K562 (cell line): ENCODE data around the gene RNF41. TPM values are rescaled to one million over a fixed set of nuclear protein-coding genes. Genes with fewer than 3 reads are reported as not detected.

Experiments used
- ATAC-seq: fragments of 200-7000 bp; cut with Tn5 transposase; 3 replicates; pipeline ENCODE4 v1.9.1; 2020; ENCODE audit warnings: moderate library complexity
- BruUV-seq: library from RNA; stranded (reverse); fragments of 400-500 nt; replicated peaks from 2 replicates; lab custom pipeline; 2021; lab: Mats Ljungman, UMichigan
- CTCF ChIA-PET: fragments of 300-600 bp; formaldehyde crosslinking; extraction: SDS; loops from one replicate; lab custom pipeline; 2021; ENCODE audit warnings: low intra/inter-chr PET ratio; lab: Yijun Ruan, JAX
- POLR2A ChIA-PET: fragments of 300-600, 350-650 bp; sonication (Branson Sonifier 250); formaldehyde crosslinking; extraction: SDS; loops from one replicate; lab custom pipeline; 2021; ENCODE audit warnings: antibody characterized with exemption, inconsistent platforms; lab: Yijun Ruan, JAX
- DNase-seq, 4 experiments: peaks; one replicate each; pipeline versions ENCODE4 v3.0.0 to v3.0.0-alpha.2; 2011 to 2018; ENCODE audit warnings: low spot score in 3 of 4, mixed read lengths in 3 of 4; ENCODE audit errors: extremely low read depth in 1 of 4
- FAIRE-seq: peaks from 2 replicates; lab custom pipeline; 2011; peaks lifted over from hg19 to GRCh38; lab: Jason Lieb, UNC
- H2AFZ ChIP-seq: 2 replicates; pipeline ENCODE4 v1.6.0; 2011; ENCODE audit warnings: low read depth, low read length, control low read depth, inconsistent platforms
- H3K27ac ChIP-seq: fragments of 200-600 bp; 3 replicates; pipeline ENCODE4 v1.8.0; 2011; ENCODE audit warnings: low read depth, mild to moderate bottlenecking, control low read depth, inconsistent platforms, low read length, moderate library complexity, mixed read lengths; ENCODE audit errors: extremely low read depth
- H3K27me3 ChIP-seq, 2 experiments: fragments of 300-600 bp in 1 of 2; 2 replicates in 1 of 2; 3 replicates in 1 of 2; pipeline versions ENCODE4 v1.6.0 to v1.8.0; 2011; ENCODE audit warnings: inconsistent platforms in 2 of 2, low read length in 2 of 2, mild to moderate bottlenecking in 1 of 2, mixed read lengths in 1 of 2, moderate library complexity in 1 of 2; ENCODE audit not compliant: control insufficient read depth in 2 of 2, insufficient read depth in 2 of 2
- H3K36me3 ChIP-seq: fragments of 300-600 bp; 3 replicates; pipeline ENCODE4 v1.8.0; 2011; ENCODE audit warnings: mild to moderate bottlenecking, low read length, inconsistent platforms; ENCODE audit not compliant: control insufficient read depth, insufficient read depth
- H3K4me1 ChIP-seq, 2 experiments: fragments of 200-600 bp in 1 of 2; replicated peaks in 1 of 2; 2 replicates in 1 of 2; 3 replicates in 1 of 2; pipeline versions ENCODE4 v1.5.1 to v1.8.0; 2011; ENCODE audit warnings: inconsistent platforms in 2 of 2, low read length in 2 of 2, mild to moderate bottlenecking in 1 of 2, mixed read lengths in 1 of 2, moderate library complexity in 1 of 2; ENCODE audit not compliant: control insufficient read depth in 2 of 2, insufficient read depth in 2 of 2
- H3K4me2 ChIP-seq: 2 replicates; pipeline ENCODE4 v1.6.1; 2011; ENCODE audit warnings: low read length, control low read depth, inconsistent platforms, mixed read lengths; ENCODE audit not compliant: insufficient read depth
- H3K4me3 ChIP-seq: fragments of 200-600 bp; sonication (generic), shearing (Covaris generic); 2 replicates; pipeline ENCODE4 v1.5.1; 2016; ENCODE audit warnings: control low read depth, inconsistent platforms
- H3K79me2 ChIP-seq: fragments of 200-600 bp; 3 replicates; pipeline ENCODE4 v1.8.0; 2011; ENCODE audit warnings: low read length, inconsistent platforms; ENCODE audit not compliant: control insufficient read depth, insufficient read depth
- H3K9ac ChIP-seq, 2 experiments: 2 replicates each; pipeline versions ENCODE4 v1.6.0 to v1.6.1; 2011; ENCODE audit warnings: low read depth in 2 of 2, low read length in 2 of 2, control low read depth in 1 of 2, inconsistent platforms in 1 of 2, mild to moderate bottlenecking in 1 of 2, mixed read lengths in 1 of 2; ENCODE audit not compliant: insufficient read depth in 1 of 2
- H3K9me1 ChIP-seq: one replicate; pipeline ENCODE4 v1.6.0; 2011; ENCODE audit warnings: inconsistent platforms, mild to moderate bottlenecking, low read length, moderate library complexity; ENCODE audit not compliant: control insufficient read depth, insufficient read depth
- H3K9me3 ChIP-seq: replicated peaks from 2 replicates; pipeline ENCODE4 v1.5.1; 2011; ENCODE audit warnings: low read depth, low read length, inconsistent platforms; ENCODE audit not compliant: control insufficient read depth, insufficient read depth
- H4K20me1 ChIP-seq: replicated peaks from 2 replicates; pipeline ENCODE4 v1.6.1; 2011; ENCODE audit warnings: low read length, inconsistent platforms, mixed read lengths; ENCODE audit not compliant: control insufficient read depth, insufficient read depth
- FOXA3 ChIP-seq, 2 experiments: fragments of 450-650 bp in 1 of 2; sonication (generic) in 1 of 2; formaldehyde crosslinking; IDR thresholded peaks in 1 of 2; conservative IDR thresholded peaks in 1 of 2; 2 replicates each; pipeline versions ENCODE4 v1.4.0 to v1.8.0; 2020 to 2022; ENCODE audit warnings: mild to moderate bottlenecking in 2 of 2, missing genetic modification reagents in 1 of 2
- FOXK1 ChIP-seq: sonication (generic); formaldehyde crosslinking; IDR thresholded peaks from 2 replicates; pipeline ENCODE4 v1.8.0; 2022; ENCODE audit warnings: missing genetic modification reagents, mild to moderate bottlenecking, borderline replicate concordance
- IRF1 ChIP-seq: sonication (generic); formaldehyde crosslinking; IDR thresholded peaks from 2 replicates; pipeline ENCODE4 v1.8.0; 2022; ENCODE audit warnings: missing genetic modification reagents, mild to moderate bottlenecking, borderline replicate concordance
- LCOR ChIP-seq: sonication (generic); formaldehyde crosslinking; IDR thresholded peaks from 2 replicates; pipeline ENCODE4 v1.8.0; 2022; ENCODE audit warnings: mild to moderate bottlenecking, missing genetic modification reagents
- NFXL1 ChIP-seq: fragments of 450-650 bp; formaldehyde crosslinking; IDR thresholded peaks from 2 replicates; pipeline ENCODE4 v1.4.0; 2021; ENCODE audit warnings: mild to moderate bottlenecking
- NR2C1 ChIP-seq, 2 experiments: fragments of 450-650 bp; IDR thresholded peaks; 2 replicates each; pipeline ENCODE4 v1.6.1; 2017; ENCODE audit warnings: mild to moderate bottlenecking in 2 of 2, antibody characterized with exemption in 1 of 2, inconsistent platforms in 1 of 2, missing compliant biosample characterization in 1 of 2, missing genetic modification characterization in 1 of 2
- SIRT6 ChIP-seq: IDR thresholded peaks from one replicate; pipeline ENCODE4 v1.6.1; 2012; ENCODE audit warnings: low read depth, mild to moderate bottlenecking, control low read depth, inconsistent platforms, low read length, moderate library complexity
- SRF ChIP-seq, 2 experiments: fragments of 250-450, 450-650 bp in 1 of 2; sonication (Bioruptor Pico) in 1 of 2; sonication (generic) in 1 of 2; formaldehyde crosslinking; IDR thresholded peaks; 2 replicates each; pipeline versions ENCODE4 v1.5.0 to v1.5.1; 2020 to 2022; ENCODE audit warnings: mild to moderate bottlenecking in 1 of 2, missing genetic modification reagents in 1 of 2
- ZC3H4 ChIP-seq: sonication (generic); formaldehyde crosslinking; IDR thresholded peaks from 2 replicates; pipeline ENCODE4 v1.9.0; 2021; ENCODE audit warnings: missing genetic modification reagents, borderline replicate concordance
- WGBS: fragments of 100-300 bp; shearing (Covaris generic); methylation state at CpG from one replicate; pipeline ENCODE4 v1.1.6; 2016; ENCODE audit warnings: low coverage, mixed read lengths; ENCODE audit not compliant: insufficient coverage; ENCODE audit errors: missing lambda C conversion rate; 5-methylcytosine and 5-hydroxymethylcytosine counted together
- in situ Hi-C: fragments of 300-500 bp; cut with MboI; formaldehyde crosslinking; loops from 4 replicates; pipeline ENCODE4 v1.15.0; 2018; ENCODE audit warnings: inconsistent platforms, mixed read lengths
- intact Hi-C: fragments of 100-400 bp; cut with micrococcal nuclease; formaldehyde crosslinking; loops from 2 replicates; pipeline ENCODE4 v1.14.2; 2022
- polyA plus RNA-seq, 8 experiments: library from polyadenylated mRNA; depleted of rRNA in 4 of 8; stranded (reverse) in 5 of 8; unstranded in 3 of 8; fragments of >200 nt; fragmentation: Nextera tagmentation in 2 of 8; fragmentation: Illumina TruSeq in 1 of 8; extraction: Ambion mirVana in 2 of 8; extraction: Trizol in 1 of 8; gene quantifications; 2 replicates each; pipeline versions ENCODE4 v1.2.1 to v1.2.3, GENCODE V29; 2011 to 2014; ENCODE audit warnings: inconsistent platforms in 1 of 8, missing spikeins in 1 of 8
- total RNA-seq, 7 experiments: library from RNA; depleted of rRNA in 6 of 7; stranded (reverse); fragments of >200 nt in 6 of 7; fragmentation: Illumina TruSeq in 2 of 7; extraction: Trizol in 2 of 7; gene quantifications; 2 replicates each; pipeline versions ENCODE4 v1.2.1 to v1.2.3, GENCODE V29; 2011 to 2021; ENCODE audit warnings: low replicate concordance in 1 of 7
- TF ChIP-seq, protein P1 (sequence below): sonication (generic); formaldehyde crosslinking; IDR thresholded peaks from 2 replicates; pipeline ENCODE4 v1.8.0; 2022; ENCODE audit warnings: mild to moderate bottlenecking, missing genetic modification reagents

The RNF41 gene
- total and polyA plus RNA-seq, 9 of the 15 experiments (the other 6 are each of a cell fraction or from before 2014, with no cell fraction given): 28.2 to 46.8 (median 33.8) TPM

GRCh38 chr12:56159482-56160192 lies 62.1 kb downstream of the RNF41 start:
- Histone ChIP-seq H3K9me1 (peaks cover 3% of the 10 kb centered on the region), H3K9me3 (no peaks in the 10 kb centered on the region), H3K4me2 (peak overlapping the region; percentile 80), H3K9ac (peak overlapping the region; percentile 93 to 98), H3K4me1 (peaks cover 31 to 40% of the 10 kb centered on the region in 2 experiments; a peak in 4 of 5 replicates), H3K36me3 (peaks cover 71% of the 10 kb centered on the region), H3K4me3 (peak overlapping the region; percentile 90), H3K27ac (peak overlapping the region; percentile 98), H2AFZ (no peak overlapping the region), H3K79me2 (peaks cover 40% of the 10 kb centered on the region), H3K27me3 (no peaks in the 10 kb centered on the region), H4K20me1 (peaks cover 34% of the 10 kb centered on the region; the same call in 1 of the 2 replicates)
- no peak for ATAC-seq
- CTCF ChIA-PET: interaction anchor here (2.6 kb wide), 1 partner anchor 33 kb away, joined by 7 read pairs; no protein-coding TSS in a partner anchor
- intact Hi-C loops: loop anchor here (5.0 kb wide), 1 partner anchor 42 kb away; the partner anchor contains the start of genes RPL41 and ZC3H10
- 0 out of 2 replicates have a peak, but pooled peaks have one; percentile 40 for TF ChIP-seq ZC3H4 (CRISPR knock-in tag)
- no peak for TF ChIP-seq SIRT6
- TF ChIP-seq NFXL1: 0 out of 2 replicates have a peak, but pooled peaks have one; percentile 22
- peak; percentile 44; the same call in 1 of the 2 replicates for TF ChIP-seq LCOR
- TF ChIP-seq IRF1 (CRISPR knock-in tag): peak; percentile 77; the same call in 1 of the 2 replicates
- TF ChIP-seq FOXA3 (CRISPR knock-in tag; conservative IDR thresholded peaks at IDR 0.05 in 1 of 2, IDR thresholded peaks at IDR 0.05 in 1 of 2): peak in 1 of 2 experiments; percentile 9; a peak in 1 of 4 replicates
- TF ChIP-seq NR2C1 (IDR thresholded peaks at IDR 0.05): no peak
- no peak for TF ChIP-seq NR2C1 (tag; IDR thresholded peaks at IDR 0.05)
- TF ChIP-seq, protein P1, sequence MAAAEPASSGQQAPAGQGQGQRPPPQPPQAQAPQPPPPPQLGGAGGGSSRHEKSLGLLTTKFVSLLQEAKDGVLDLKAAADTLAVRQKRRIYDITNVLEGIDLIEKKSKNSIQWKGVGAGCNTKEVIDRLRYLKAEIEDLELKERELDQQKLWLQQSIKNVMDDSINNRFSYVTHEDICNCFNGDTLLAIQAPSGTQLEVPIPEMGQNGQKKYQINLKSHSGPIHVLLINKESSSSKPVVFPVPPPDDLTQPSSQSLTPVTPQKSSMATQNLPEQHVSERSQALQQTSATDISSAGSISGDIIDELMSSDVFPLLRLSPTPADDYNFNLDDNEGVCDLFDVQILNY (CRISPR knock-in tag): 0 out of 2 replicates have a peak, but pooled peaks have one; percentile 30
- no peak for TF ChIP-seq SRF (CRISPR knock-in tag; IDR thresholded peaks at IDR 0.05)
- TF ChIP-seq FOXK1 (CRISPR knock-in tag): 0 out of 2 replicates have a peak, but pooled peaks have one; percentile 54
- DNase-seq: no peak
- POLR2A ChIA-PET: interaction anchor here (0.6 to 8.9 kb wide), 17 partner anchors 8 to 201 kb away, joined by 3 to 124 read pairs (median 7); partner anchors contain the start of genes ESYT1, RNF41, RPL41 and STAT2
- in situ Hi-C loops: no loop called here
- peak; percentile 64 for FAIRE-seq
- WGBS: 61% methylated on average over 8 of the region's 8 CpGs
- no TSS peak for BruUV-seq
